IMR-90 (cell line): ENCODE data around the gene ST3GAL5. TPM values are rescaled to one million over a fixed set of nuclear protein-coding genes. Genes with fewer than 3 reads are reported as not detected.

ENCODE experiments used
- ATAC-seq: fragments of 200-7000 bp; cut with Tn5 transposase; 2 replicates; pipeline ENCODE4 v1.9.1; 2020; ENCODE audit warnings: low read depth, mild to moderate bottlenecking, moderate library complexity
- BruUV-seq: library from RNA; stranded (reverse); fragments of 400-500 nt; replicated peaks from 2 replicates; lab custom pipeline; 2021; lab: Mats Ljungman, UMichigan
- CTCF ChIA-PET: fragments of 300-600 bp; formaldehyde crosslinking; extraction: SDS; loops from one replicate; lab custom pipeline; 2021; ENCODE audit warnings: antibody characterized with exemption; lab: Yijun Ruan, JAX
- POLR2A ChIA-PET: fragments of 300-600 bp; sonication (Branson Sonifier 250); formaldehyde crosslinking; loops from one replicate; lab custom pipeline; 2022; ENCODE audit warnings: antibody characterized with exemption; ENCODE audit not compliant: unreplicated experiment; lab: Charles Lee
- DNase-seq: peaks from one replicate; pipeline ENCODE4 v3.0.0; 2013
- H2AFZ ChIP-seq: replicated peaks from 2 replicates; pipeline ENCODE3; 2013; ENCODE audit warnings: low read length, mild to moderate bottlenecking; ENCODE audit not compliant: poor library complexity
- H2AK5ac ChIP-seq: 2 replicates; pipeline ENCODE4 v1.6.1; 2013; ENCODE audit warnings: low read depth, low read length, inconsistent platforms
- H2AK9ac ChIP-seq: replicated peaks from 2 replicates; pipeline ENCODE3; 2013; ENCODE audit warnings: mild to moderate bottlenecking, low read depth, low read length, moderate library complexity; ENCODE audit not compliant: poor library complexity
- H2BK120ac ChIP-seq: 2 replicates; pipeline ENCODE4 v1.6.1; 2013; ENCODE audit warnings: low read depth, low read length, inconsistent platforms
- H2BK15ac ChIP-seq: 3 replicates; pipeline ENCODE4 v1.6.1; 2013; ENCODE audit warnings: low read depth, low read length, inconsistent platforms
- H2BK20ac ChIP-seq: 2 replicates; pipeline ENCODE4 v1.6.1; 2013; ENCODE audit warnings: low read depth, mild to moderate bottlenecking, inconsistent platforms, low read length, moderate library complexity
- H2BK5ac ChIP-seq: 2 replicates; pipeline ENCODE4 v1.6.1; 2013; ENCODE audit warnings: mild to moderate bottlenecking, low read depth, low read length, inconsistent platforms; ENCODE audit not compliant: poor library complexity, severe bottlenecking
- H3K14ac ChIP-seq: replicated peaks from 2 replicates; pipeline ENCODE4 v1.6.1; 2013; ENCODE audit warnings: low read depth, low read length, inconsistent platforms
- H3K18ac ChIP-seq: 2 replicates; pipeline ENCODE4 v1.6.1; 2013; ENCODE audit warnings: low read depth, low read length, control low read depth
- H3K23ac ChIP-seq: 2 replicates; pipeline ENCODE4 v1.6.1; 2013; ENCODE audit warnings: low read depth, low read length, inconsistent platforms
- H3K27ac ChIP-seq: 2 replicates; pipeline ENCODE4 v1.5.1; 2013; ENCODE audit warnings: mild to moderate bottlenecking, control low read depth, low read length; ENCODE audit not compliant: insufficient read depth
- H3K27me3 ChIP-seq: 2 replicates; pipeline ENCODE4 v1.6.1; 2013; ENCODE audit warnings: low read length; ENCODE audit not compliant: control insufficient read depth, insufficient read depth
- H3K36me3 ChIP-seq: 2 replicates; pipeline ENCODE4 v1.6.1; 2013; ENCODE audit warnings: low read length, mixed read lengths; ENCODE audit not compliant: control insufficient read depth, insufficient read depth
- H3K4ac ChIP-seq: 2 replicates; pipeline ENCODE4 v1.6.1; 2013; ENCODE audit warnings: low read depth, low read length, inconsistent platforms
- H3K4me1 ChIP-seq: 2 replicates; pipeline ENCODE4 v1.6.1; 2013; ENCODE audit warnings: low read length, mixed read lengths; ENCODE audit not compliant: control insufficient read depth, insufficient read depth
- H3K4me2 ChIP-seq: 2 replicates; pipeline ENCODE4 v1.6.1; 2013; ENCODE audit warnings: low read depth, mild to moderate bottlenecking, control low read depth, low read length, moderate library complexity
- H3K4me3 ChIP-seq: 2 replicates; pipeline ENCODE4 v1.5.1; 2013; ENCODE audit warnings: low read depth, mild to moderate bottlenecking, control low read depth, low read length, moderate library complexity; ENCODE audit not compliant: insufficient read depth
- H3K56ac ChIP-seq: 2 replicates; pipeline ENCODE4 v1.6.1; 2013; ENCODE audit warnings: low read length, inconsistent platforms; ENCODE audit not compliant: insufficient read depth; ENCODE audit errors: extremely low read depth
- H3K79me1 ChIP-seq, 2 experiments: 2 replicates each; pipeline ENCODE4 v1.6.1; 2013; ENCODE audit warnings: low read length in 2 of 2, inconsistent platforms in 1 of 2, low read depth in 1 of 2
- H3K9ac ChIP-seq: 2 replicates; pipeline ENCODE4 v1.6.1; 2013; ENCODE audit warnings: low read depth, low read length, control low read depth
- H3K9me1 ChIP-seq: 2 replicates; pipeline ENCODE4 v1.6.1; 2013; ENCODE audit warnings: low read length, inconsistent platforms; ENCODE audit not compliant: insufficient read depth
- H3K9me3 ChIP-seq: 2 replicates; pipeline ENCODE4 v1.6.1; 2013; ENCODE audit warnings: low read length; ENCODE audit not compliant: control insufficient read depth, insufficient read depth
- H4K20me1 ChIP-seq: 2 replicates; pipeline ENCODE4 v1.6.1; 2013; ENCODE audit warnings: low read length, inconsistent platforms; ENCODE audit not compliant: insufficient read depth
- H4K5ac ChIP-seq: 2 replicates; pipeline ENCODE4 v1.6.1; 2013; ENCODE audit warnings: mild to moderate bottlenecking, low read depth, low read length, control low read depth
- H4K8ac ChIP-seq, 2 experiments: 2 replicates each; pipeline ENCODE4 v1.6.1; 2013; ENCODE audit warnings: low read depth in 2 of 2, low read length in 2 of 2, control low read depth in 1 of 2, inconsistent platforms in 1 of 2
- H4K91ac ChIP-seq: 2 replicates; pipeline ENCODE4 v1.6.1; 2013; ENCODE audit warnings: low read depth, low read length, inconsistent platforms; ENCODE audit not compliant: insufficient read depth
- CEBPB ChIP-seq: IDR thresholded peaks from 2 replicates; pipeline ENCODE4 v1.6.1; 2012; ENCODE audit warnings: low read depth, low read length, improper control_type of control experiment
- CHD1 ChIP-seq: IDR thresholded peaks from 2 replicates; pipeline ENCODE4 v1.6.1; 2012; ENCODE audit warnings: low read depth, low read length, improper control_type of control experiment
- MAFK ChIP-seq: IDR thresholded peaks from 2 replicates; pipeline ENCODE4 v1.6.1; 2012; ENCODE audit warnings: low read depth, low read length, improper control_type of control experiment
- POLR2A ChIP-seq: IDR thresholded peaks from 2 replicates; pipeline ENCODE4 v1.6.1; 2012; ENCODE audit warnings: mild to moderate bottlenecking, low read depth, low read length
- RCOR1 ChIP-seq: IDR thresholded peaks from 2 replicates; pipeline ENCODE4 v1.6.1; 2012; ENCODE audit warnings: mild to moderate bottlenecking, low read length, improper control_type of control experiment; ENCODE audit not compliant: insufficient replicate concordance
- SMC3 ChIP-seq: fragments of 150-350 bp; IDR thresholded peaks from 2 replicates; pipeline ENCODE4 v1.6.1; 2016; ENCODE audit warnings: low read depth, mild to moderate bottlenecking, antibody characterized with exemption, low read length, moderate library complexity
- whole genome bisulfite sequencing, 2 experiments: methylation state at CpG; one replicate each; pipeline versions ENCODE4 v1.1.5 to v1.1.7; 2013; ENCODE audit warnings: missing lambda C conversion rate in 2 of 2; ENCODE audit not compliant: insufficient read length in 1 of 2; ENCODE audit errors: extremely low coverage in 2 of 2; 5-methylcytosine and 5-hydroxymethylcytosine counted together
- dilution Hi-C: fragments of 300-500 bp; cut with HindIII; formaldehyde crosslinking; loops from one replicate; pipeline ENCODE4 v1.14.3; 2018; ENCODE audit warnings: low sequenced_read_pairs; ENCODE audit not compliant: unreplicated experiment
- in situ Hi-C: fragments of 300-500 bp; cut with MboI; formaldehyde crosslinking; loops from 3 replicates; pipeline ENCODE4 v1.14.3; 2019; ENCODE audit warnings: low sequenced_read_pairs, inconsistent platforms, mixed read lengths
- intact Hi-C: fragments of 100-400 bp; cut with micrococcal nuclease; formaldehyde crosslinking; loops from 2 replicates; pipeline ENCODE4 v1.10.0; 2022
- polyA plus RNA-seq, 3 experiments: library from polyadenylated mRNA; depleted of rRNA; stranded (reverse); fragments of >200 nt; gene quantifications; 2 replicates each; pipeline ENCODE4 v1.2.3, GENCODE V29; 2012; ENCODE audit warnings: low replicate concordance in 1 of 3
- total RNA-seq: library from RNA; depleted of rRNA; stranded (reverse); fragments of >200 nt; gene quantifications from 2 replicates; pipeline ENCODE4 v1.2.3, GENCODE V29; 2012

The ST3GAL5 gene
- total and polyA plus RNA-seq, 2 of the 4 experiments (the other 2 are of a cell fraction), result 16.8 to 21.0 TPM

DNA sequence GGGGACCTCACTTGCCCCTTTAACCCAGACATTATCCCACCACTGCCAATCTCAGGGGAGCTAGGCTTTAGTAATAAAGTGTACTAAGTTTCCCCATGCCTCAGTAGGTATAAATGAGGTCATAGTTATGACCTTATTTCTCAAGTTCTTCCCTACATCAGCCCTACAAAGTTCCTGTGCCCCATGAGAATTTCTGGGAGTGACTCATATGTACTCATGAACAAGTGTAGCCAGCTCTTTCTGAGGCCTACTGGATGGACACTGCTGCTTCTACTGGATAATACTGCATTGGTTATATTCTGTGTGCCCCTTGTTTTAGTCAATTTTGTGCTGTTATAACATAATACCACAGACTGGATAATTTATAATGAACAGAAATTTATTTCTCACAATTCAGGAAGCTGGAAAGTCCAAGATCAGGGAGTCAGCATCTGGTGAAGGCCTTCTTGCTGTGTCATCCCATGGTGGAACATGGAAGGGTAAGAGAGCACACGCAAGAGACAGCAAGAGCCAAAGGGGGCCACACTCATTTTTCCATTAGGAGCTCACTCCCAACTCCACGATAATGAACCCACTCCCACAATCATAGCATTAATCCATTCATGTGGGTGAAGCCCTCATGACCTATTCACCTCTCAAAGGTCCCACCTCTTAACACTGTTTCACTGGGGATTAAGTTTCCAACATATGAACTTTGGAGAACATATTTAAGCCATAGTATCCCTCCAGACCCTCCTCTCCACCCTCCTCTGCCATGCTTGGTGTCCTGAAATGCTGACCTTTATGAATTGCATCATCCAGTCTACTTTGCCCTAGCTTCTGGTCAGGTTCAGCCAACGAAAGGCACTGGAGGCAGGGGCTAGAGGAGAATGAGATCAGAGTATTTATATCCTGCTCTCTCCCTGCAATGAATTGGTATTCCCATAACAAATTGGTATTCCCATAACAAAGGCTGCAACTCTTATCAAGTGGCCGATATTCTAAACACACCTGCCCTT lies 25.4 kb upstream of the ST3GAL5 start:
- no peak overlapping the region for H2AK9ac ChIP-seq
- no peak overlapping the region for H3K27ac ChIP-seq
- no peak overlapping the region for H3K4me2 ChIP-seq
- H2BK5ac ChIP-seq, result no peak overlapping the region
- H2AFZ ChIP-seq, result no peak overlapping the region
- H3K4ac ChIP-seq, result no peak overlapping the region
- H2AK5ac ChIP-seq, result peak overlapping the region; percentile 73; the same call in 1 of the 2 replicates
- no peak overlapping the region for H3K23ac ChIP-seq
- H3K9me1 ChIP-seq, result peaks cover 3% of the 10 kb centered on the region; the same call in 1 of the 2 replicates
- H3K56ac ChIP-seq, result no peak overlapping the region
- H3K9me3 ChIP-seq, result no peaks in the 10 kb centered on the region
- no peak overlapping the region for H2BK20ac ChIP-seq
- POLR2A ChIA-PET, result no interaction called here
- TF ChIP-seq POLR2A, result no peak
- TF ChIP-seq CHD1, result no peak
- no peak for TF ChIP-seq MAFK
- TF ChIP-seq SMC3, result no peak
- 0 out of 2 replicates have a peak, but pooled peaks have one; percentile 4 for TF ChIP-seq CEBPB
- no peak for TF ChIP-seq RCOR1
- no peaks in the 10 kb centered on the region for H3K27me3 ChIP-seq
- in situ Hi-C loops, result no loop called here
- 86% methylated on average over 2 of the region's 4 CpGs; no CpG with 5 or more reads in 1 of the 2 experiments for WGBS, 2 experiments
- no peak overlapping the region; the same call in 2 of the 3 replicates for H2BK15ac ChIP-seq
- ATAC-seq (no peak; the same call in 1 of the 2 replicates), DNase-seq (peak; percentile 57)
- H4K91ac ChIP-seq, result no peak overlapping the region; the same call in 1 of the 2 replicates
- H3K9ac ChIP-seq, result no peak overlapping the region
- H4K5ac ChIP-seq, result no peak overlapping the region
- H2BK120ac ChIP-seq, result no peak overlapping the region
- H3K14ac ChIP-seq, result 0 out of 2 replicates have a peak overlapping the region, but pooled peaks have one; percentile 19
- no peaks in the 10 kb centered on the region for H3K36me3 ChIP-seq
- intact Hi-C loops, result loop anchor here (10.0 kb wide), 1 partner anchor 919 kb away; no protein-coding TSS in a partner anchor
- dilution Hi-C loops, result no loop called here
- no TSS peak for BruUV-seq
- peaks cover 4% of the 10 kb centered on the region; the same call in 1 of the 2 replicates for H4K20me1 ChIP-seq
- H3K4me1 ChIP-seq, result peaks cover 5% of the 10 kb centered on the region
- H4K8ac ChIP-seq, result no peak overlapping the region
- no peak overlapping the region for H3K4me3 ChIP-seq
- CTCF ChIA-PET, result interaction anchor here (1.0 kb wide), 1 partner anchor 26 kb away, joined by 3 read pairs; the partner anchor contains the start of gene ST3GAL5
- no peak overlapping the region for H3K18ac ChIP-seq
- no peaks in the 10 kb centered on the region for H3K79me1 ChIP-seq
